ENCODE measurements around the gene MYO1E.

The MYO1E gene

GRCh38 chr15:59313641-59314332 is 58.9 kb downstream of the MYO1E start:
- peak; percentile 90 for DNase-seq

GRCh38 chr15:59312205-59312604 is 60.5 kb downstream of the MYO1E start:
- DNase-seq, result no peak

GRCh38 chr15:59311195-59311594 is 61.5 kb downstream of the MYO1E start:
- DNase-seq, result no peak

- DNase-seq, result no peak
These were observed 63.3 kb downstream of the MYO1E start for GRCh38 chr15:59309405-59309804.

GRCh38 chr15:59307165-59307537 is 65.5 kb downstream of the MYO1E start:
- peak; percentile 43 for DNase-seq

GRCh38 chr15:59306520-59307164 is 66.0 kb downstream of the MYO1E start:
- DNase-seq, result no peak

GRCh38 chr15:59304807-59305206 is 67.9 kb downstream of the MYO1E start:
- DNase-seq, result no peak

- DNase-seq, result no peak
These were observed 68.5 kb downstream of the MYO1E start for GRCh38 chr15:59304034-59304795.

GRCh38 chr15:59303633-59304032 is 69.0 kb downstream of the MYO1E start:
- DNase-seq, result no peak

- DNase-seq, result no peak
These were observed 69.5 kb downstream of the MYO1E start for GRCh38 chr15:59303136-59303535.

GRCh38 chr15:59301527-59301926 is 71.1 kb downstream of the MYO1E start:
- no peak for DNase-seq

GRCh38 chr15:59300618-59301139 is 72.0 kb downstream of the MYO1E start:
- no peak for DNase-seq

GRCh38 chr15:59299929-59300617 is 72.6 kb downstream of the MYO1E start:
- DNase-seq, result peak; percentile 86

- no peak for DNase-seq
These were observed 73.8 kb downstream of the MYO1E start for GRCh38 chr15:59298854-59299250.

GRCh38 chr15:59298225-59298853 is 74.3 kb downstream of the MYO1E start:
- no peak for DNase-seq

- DNase-seq, result no peak
These were observed 76.5 kb downstream of the MYO1E start for GRCh38 chr15:59296181-59296617.

- peak; percentile 59 for DNase-seq
These were observed 77.2 kb downstream of the MYO1E start for GRCh38 chr15:59295261-59296001.

- no peak for DNase-seq
These were observed 78.0 kb downstream of the MYO1E start for GRCh38 chr15:59294574-59295260.

GRCh38 chr15:59292442-59293151 is 80.1 kb downstream of the MYO1E start:
- no peak for DNase-seq

GRCh38 chr15:59291213-59291549 is 81.5 kb downstream of the MYO1E start:
- no peak for DNase-seq
